Activated CD4-positive, alpha-beta T cell treated with anti-CD3 and anti-CD28 coated beads, Interleukin-2, Interleukin-6, amounts not matched to agents 100 ng/mL and 50 ng/mL, durations not matched to agents 16 hours and 8 hours (primary cell): ENCODE data around the gene COL9A3.

Experiments used
- DNase-seq: peaks from one replicate; pipeline ENCODE4 v3.0.0-alpha.2; 2020

Gene COL9A3

GRCh38 chr20:62812181-62812906, 4.5 kb upstream of the COL9A3 start:
- DNase-seq = no peak

GRCh38 chr20:62812907-62813200, 4.0 kb upstream of the COL9A3 start:
- no peak for DNase-seq

GRCh38 chr20:62813588-62813987, 3.3 kb upstream of the COL9A3 start:
- DNase-seq = no peak

GRCh38 chr20:62814060-62814708, 2.7 kb upstream of the COL9A3 start:
- no peak for DNase-seq

GRCh38 chr20:62814709-62815065, 2.2 kb upstream of the COL9A3 start:
- no peak for DNase-seq

GRCh38 chr20:62815066-62815991, 1.5 kb upstream of the COL9A3 start:
- no peak for DNase-seq

- DNase-seq = no peak
Measured at GRCh38 chr20:62816031-62816883, 593 bp upstream of the COL9A3 start.

- no peak for DNase-seq
Measured at GRCh38 chr20:62817975-62818591, 1.2 kb downstream of the COL9A3 start.

GRCh38 chr20:62818592-62819493, 2.0 kb downstream of the COL9A3 start:
- no peak for DNase-seq

- DNase-seq = no peak
Measured at GRCh38 chr20:62819494-62820174, 2.8 kb downstream of the COL9A3 start.

GRCh38 chr20:62820208-62820961, 3.5 kb downstream of the COL9A3 start:
- no peak for DNase-seq

GRCh38 chr20:62820962-62821725, 4.3 kb downstream of the COL9A3 start:
- no peak for DNase-seq

GRCh38 chr20:62821726-62822210, 4.9 kb downstream of the COL9A3 start:
- DNase-seq = no peak

- DNase-seq = no peak
Measured at GRCh38 chr20:62822239-62822787, 5.5 kb downstream of the COL9A3 start.

GRCh38 chr20:62822788-62823651, 6.2 kb downstream of the COL9A3 start:
- DNase-seq = peak; percentile 75

- DNase-seq = no peak
Measured at GRCh38 chr20:62823688-62824475, 7.0 kb downstream of the COL9A3 start.
